ENCODE measurements around the gene SLX1A.

- no peak for TF ChIP-seq CTCF (IDR thresholded peaks at IDR 0.05)
- no peak for TF ChIP-seq POLR2A (IDR thresholded peaks at IDR 0.05)
- TF ChIP-seq POLR2AphosphoS5 (IDR thresholded peaks at IDR 0.05; ENCODE audit: insufficient read depth in 1 of 2, low read depth in 1 of 2), result no peak
Measured at GRCh38 chr16:30149250-30149930, 44.3 kb upstream of the SLX1A start.

Measured in vagina (tissue), 2 donors.